Erythroblast (primary cell): Measurements from ENCODE around the gene ARHGEF10L.

Source experiments
- DNase-seq, 2 experiments: peaks; one replicate each; lab custom pipeline; 2025; lab: John Stamatoyannopoulos, UW
- GATA1 ChIP-seq: IDR thresholded peaks from 2 replicates; pipeline ENCODE4 v1.6.1; 2011; ENCODE audit warnings: low read depth, mild to moderate bottlenecking, control low read depth, low read length, moderate library complexity
- POLR2A ChIP-seq: IDR thresholded peaks from 2 replicates; pipeline ENCODE4 v1.6.1; 2011; ENCODE audit warnings: mild to moderate bottlenecking, low read length

Gene ARHGEF10L

DNA sequence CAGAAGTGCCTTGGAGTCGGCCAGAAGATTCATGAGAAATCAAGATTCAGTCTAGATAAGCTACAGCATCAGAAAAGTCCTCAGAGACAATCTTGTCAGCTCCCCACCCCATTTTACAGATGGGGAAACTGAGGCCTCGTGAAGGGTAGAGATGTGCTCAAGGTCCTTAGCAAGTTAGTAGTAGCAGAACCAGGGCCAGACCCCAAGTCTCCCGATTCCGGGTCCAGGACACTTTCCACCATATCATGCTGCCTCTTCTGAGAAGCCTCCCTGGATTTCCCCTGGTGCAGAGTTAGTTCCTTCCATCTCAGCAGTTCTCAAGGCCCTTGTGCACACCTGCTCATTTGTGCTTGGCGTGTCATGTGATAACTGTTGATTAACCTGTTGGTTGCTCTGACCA, 124.1 kb downstream of the ARHGEF10L start:
- no peak for DNase-seq
- TF ChIP-seq POLR2A (no peak), GATA1 (no peak)

DNA sequence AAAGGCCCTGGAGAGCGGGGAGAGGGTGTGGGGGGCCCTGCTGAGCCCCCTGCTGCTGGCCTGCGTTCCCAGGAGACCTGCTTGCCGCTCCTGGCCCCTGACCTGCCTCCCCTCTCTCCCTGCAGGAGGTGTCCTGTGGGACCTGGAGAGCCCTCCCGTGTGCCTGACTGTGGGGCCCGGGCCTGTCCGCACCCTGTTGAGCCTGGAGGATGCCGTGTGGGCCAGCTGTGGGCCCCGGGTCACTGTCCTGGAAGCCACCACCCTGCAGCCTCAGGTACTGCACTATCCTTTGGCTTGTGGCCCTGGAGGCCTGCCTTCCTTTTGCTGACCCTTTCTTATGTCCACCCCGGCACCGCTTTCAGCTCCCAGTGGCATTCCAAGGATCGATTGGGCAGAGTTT, 124.8 kb downstream of the ARHGEF10L start:
- no peak for TF ChIP-seq GATA1
- no peak for TF ChIP-seq POLR2A
- no peak for DNase-seq

DNA sequence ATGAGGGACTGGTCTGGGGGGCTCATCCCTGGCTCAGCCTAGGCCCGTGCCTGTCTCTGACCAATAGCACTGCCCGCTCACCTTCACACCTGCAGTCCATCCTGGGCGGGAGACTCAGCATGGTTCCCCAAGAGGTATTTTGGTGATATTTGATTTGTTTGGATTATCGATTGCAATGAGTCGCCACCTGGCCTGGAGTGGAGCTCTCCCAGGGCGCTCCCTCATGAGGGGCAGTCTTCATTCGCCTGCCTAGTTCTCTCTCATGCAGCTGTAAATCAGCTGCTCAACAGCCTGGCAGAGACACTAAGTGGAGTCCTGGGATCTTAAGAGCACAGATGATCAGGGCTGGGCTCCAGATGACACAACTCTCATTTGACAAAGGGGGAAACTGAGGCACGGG, 125.6 kb downstream of the ARHGEF10L start:
- DNase-seq: no peak
- TF ChIP-seq POLR2A: no peak
- TF ChIP-seq GATA1: no peak

DNA sequence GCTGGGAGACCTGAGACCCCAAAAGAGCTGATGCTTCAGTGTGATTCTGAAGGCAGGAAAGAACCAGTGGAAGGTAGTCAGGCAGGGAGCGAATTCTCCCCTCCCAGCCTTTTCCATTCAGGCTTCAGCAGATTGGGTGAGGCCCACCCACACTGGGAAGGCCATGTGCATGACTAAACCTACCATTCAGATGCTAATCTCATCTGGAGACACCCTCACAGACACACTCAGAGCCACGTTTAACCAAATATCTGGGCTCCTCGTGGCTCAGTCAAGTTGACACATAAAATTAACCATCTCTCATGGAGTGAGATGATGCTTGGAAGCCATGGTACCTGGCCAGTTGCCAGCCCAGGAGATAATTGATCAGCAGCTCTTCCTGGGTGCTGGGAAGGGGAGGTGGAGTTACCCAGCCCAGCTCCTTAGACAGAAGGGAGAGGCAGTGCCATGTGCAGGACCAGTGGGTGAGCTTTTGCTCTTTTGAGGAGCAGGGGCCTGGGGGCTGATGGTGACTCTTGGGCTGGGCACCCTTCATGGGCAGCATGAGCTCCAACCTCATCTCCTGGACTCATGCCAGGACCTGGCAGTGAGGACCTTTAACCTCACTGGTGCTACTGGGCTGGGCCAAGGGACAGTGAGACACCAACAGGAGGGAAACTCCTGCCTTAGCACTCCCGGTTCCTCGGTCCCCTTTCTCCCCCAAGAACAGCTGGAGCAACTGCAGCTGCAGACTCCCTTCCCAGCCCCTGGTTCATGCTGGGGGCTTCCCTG, 126.6 kb downstream of the ARHGEF10L start:
- no peak for TF ChIP-seq GATA1
- TF ChIP-seq POLR2A: no peak
- peak in 1 of 2 experiments; percentile 16 for DNase-seq

DNA sequence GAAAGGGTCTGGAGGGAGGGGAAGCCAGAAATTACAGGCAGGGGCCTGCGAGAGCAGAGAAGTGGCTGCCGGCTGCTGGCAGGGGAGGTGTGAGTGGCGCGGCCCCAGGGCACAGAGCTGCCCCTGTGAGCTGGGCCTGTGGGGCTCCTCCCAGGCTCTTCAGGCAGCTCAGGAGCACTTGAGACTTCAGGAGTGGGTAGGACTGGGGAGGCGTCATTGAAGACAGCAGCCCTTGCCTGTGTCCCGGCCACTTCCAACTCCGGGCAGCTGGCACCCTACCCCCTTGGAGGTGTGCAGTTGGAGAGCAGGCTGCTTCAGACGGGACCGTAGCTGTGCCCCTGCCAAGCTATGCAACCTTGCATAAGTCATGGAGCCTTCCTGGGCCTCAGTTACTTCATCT, 128.1 kb downstream of the ARHGEF10L start:
- no peak for DNase-seq
- TF ChIP-seq GATA1 (no peak), POLR2A (no peak)

DNA sequence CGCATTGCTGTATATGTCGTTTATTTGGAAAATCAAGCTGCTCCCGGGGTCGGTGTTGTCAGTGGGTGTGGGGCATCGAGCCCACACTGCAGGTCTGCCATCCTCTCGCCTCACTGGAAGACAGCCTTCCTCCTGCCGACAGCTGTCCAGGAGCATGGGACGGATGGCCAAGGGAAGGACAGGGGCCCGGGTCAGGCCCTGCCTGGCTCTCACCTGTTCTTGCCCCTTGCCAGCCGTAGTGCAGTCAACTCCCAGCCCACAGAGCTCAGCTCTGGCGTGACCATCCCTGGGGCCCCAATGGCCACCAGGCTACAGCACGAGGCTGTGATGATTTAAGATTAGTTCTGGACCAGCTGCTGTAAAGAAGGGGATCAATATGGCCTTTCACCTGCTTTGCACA, 128.7 kb downstream of the ARHGEF10L start:
- no peak for TF ChIP-seq POLR2A
- TF ChIP-seq GATA1: no peak
- no peak for DNase-seq

DNA sequence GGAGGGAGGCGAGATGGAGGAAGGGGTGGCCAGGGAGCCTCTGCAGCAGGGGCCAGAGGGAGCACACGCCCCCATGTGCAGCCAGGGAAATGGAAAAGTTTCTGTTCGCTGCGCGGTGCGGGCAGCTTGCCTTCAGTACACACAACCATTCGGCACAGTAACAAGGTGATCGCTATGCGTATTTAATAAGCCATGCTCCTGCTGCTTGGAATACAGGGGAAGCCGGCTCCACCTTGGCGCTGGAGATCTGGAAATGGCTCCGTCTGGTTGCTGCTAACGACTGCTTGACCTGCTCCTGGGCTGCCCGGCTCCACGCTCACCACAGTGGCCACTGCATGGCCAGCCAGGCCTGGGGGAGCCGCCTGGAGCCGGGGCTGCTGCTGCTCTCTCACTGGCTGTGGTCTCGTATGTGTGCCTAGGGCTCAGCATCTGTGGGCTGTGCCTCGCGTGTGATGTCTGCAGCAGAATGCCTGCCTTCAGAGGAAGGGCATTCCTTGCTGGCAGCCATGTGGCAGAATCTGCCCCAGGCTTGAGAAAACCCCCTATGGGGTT, 129.2 kb downstream of the ARHGEF10L start:
- no peak for TF ChIP-seq GATA1
- TF ChIP-seq POLR2A: no peak
- no peak for DNase-seq

DNA sequence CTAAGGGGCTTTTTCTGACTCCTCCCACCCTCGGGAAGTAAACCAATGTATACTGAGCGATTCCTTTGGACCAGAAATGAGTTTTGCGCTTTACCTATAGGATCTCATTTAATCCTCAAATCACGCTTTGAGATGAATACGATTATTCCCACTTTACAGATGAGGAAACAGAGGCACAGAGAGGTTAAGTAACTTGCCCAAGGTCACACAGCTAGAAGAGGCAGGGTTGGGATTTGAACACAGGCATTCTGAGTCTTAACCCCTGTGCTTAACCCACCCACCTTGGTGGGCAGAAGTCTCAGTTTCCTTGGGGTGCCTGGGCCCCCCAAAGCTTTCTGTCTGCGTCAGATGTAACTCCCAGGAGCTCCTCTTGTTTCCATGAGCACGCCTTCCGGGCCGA, 129.8 kb downstream of the ARHGEF10L start:
- no peak for TF ChIP-seq GATA1
- TF ChIP-seq POLR2A: no peak
- no peak for DNase-seq

DNA sequence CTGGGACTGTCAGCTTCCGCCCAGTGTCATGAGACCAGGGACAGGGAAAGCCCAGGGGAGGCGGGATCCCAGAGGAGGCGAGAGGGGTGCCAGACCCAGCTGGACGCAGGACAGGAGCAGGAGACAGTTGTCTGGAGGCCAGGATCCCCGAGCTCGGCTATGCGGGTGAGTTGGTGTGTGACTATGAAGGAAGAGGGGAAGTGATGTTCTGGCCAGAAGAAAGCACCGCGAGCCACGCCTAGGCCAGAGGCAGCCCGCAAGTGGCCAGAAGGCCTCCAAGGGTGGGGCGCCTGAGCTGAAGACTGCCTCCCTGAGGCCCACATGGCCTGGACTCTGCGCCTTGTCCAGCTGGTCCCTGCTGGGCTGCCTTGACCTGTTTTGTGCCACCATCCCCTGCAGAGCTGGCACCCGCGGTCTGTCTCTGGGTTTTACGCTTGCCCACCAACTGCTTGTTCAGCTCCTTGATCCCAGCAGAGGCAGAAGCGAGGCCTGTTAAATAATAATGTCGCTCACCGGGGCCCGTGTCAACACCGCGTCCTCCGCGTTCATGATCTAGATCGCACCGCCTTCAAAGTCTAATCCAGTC, 130.5 kb downstream of the ARHGEF10L start:
- DNase-seq: no peak
- TF ChIP-seq GATA1: no peak
- no peak for TF ChIP-seq POLR2A

DNA sequence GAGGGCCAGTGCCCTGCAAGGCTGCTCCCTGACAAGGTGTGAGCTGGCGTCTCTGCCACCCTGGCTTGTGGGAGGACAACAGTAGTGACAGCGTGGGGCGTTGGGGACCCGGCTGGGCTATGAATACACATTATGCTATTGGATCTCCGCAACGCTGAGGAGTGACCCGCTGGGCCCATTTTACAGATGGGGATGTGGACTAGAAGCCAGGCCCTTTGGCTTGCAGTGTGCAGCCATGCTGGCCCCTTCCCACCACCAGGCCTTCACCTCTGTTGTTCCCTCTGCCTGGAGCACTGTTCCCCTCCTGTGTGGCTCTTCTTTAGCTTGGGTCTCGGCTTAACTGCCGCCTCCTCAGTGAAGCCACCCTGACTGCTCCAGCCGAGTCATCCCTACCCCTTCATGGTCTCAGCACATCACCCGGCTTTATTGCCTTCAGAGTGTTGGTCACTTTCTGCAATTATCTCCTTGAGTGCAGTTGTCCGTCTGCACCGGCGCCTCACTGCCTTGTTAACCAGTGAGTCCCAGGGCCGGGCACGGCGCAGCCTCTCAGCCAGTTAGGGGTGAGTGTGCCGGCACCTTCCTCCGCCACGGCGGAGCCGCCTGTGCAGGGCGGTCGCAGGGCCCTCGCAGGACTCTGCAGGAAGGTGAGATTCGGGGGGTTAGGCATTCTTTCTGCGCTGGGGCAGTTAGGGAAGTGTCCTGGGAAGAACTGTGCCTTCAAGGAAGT, 131.3 kb downstream of the ARHGEF10L start:
- TF ChIP-seq GATA1 (no peak), POLR2A (no peak)
- DNase-seq: no peak

DNA sequence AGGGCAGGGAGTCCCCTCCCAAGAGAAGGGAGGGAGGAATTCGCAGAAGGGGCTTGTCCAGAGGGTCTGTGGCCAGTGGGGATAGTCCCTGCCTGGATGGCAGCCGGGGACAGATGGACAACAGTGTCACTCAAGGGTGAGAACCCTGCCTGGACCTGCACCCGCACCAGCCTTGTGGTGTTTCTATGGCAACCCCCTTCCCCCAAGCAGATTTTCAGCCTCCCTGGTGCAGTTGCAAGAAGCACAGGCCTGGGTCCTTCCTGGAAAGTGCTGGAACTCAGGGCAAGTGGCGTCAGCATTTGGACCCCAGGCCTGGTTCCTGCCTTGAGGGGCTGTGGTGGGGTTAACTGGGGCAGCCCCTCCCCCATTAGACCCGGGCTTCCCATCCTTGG, 131.8 kb downstream of the ARHGEF10L start:
- no peak for DNase-seq
- TF ChIP-seq GATA1 (no peak), POLR2A (no peak)

DNA sequence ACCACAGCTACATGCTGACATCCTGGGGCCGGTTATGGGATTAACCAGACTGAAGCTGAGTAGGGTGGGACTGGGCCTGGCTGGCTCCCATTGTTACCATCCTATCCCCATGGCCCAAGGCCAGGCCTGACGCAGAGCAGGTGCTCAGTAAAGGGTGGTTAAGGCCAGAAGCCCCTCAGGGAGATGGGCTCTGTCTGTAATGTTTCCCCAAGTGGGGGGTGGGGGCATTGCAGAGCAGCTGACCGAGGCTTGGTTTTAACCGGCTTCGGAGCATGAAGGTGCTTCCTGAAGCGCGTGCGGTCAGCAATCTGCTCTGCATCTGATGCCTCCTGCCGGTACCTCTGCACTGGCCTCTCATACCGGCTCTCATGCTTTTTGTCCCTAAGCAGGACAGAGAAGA, 132.2 kb downstream of the ARHGEF10L start:
- DNase-seq: no peak
- TF ChIP-seq GATA1 (no peak), POLR2A (no peak)

DNA sequence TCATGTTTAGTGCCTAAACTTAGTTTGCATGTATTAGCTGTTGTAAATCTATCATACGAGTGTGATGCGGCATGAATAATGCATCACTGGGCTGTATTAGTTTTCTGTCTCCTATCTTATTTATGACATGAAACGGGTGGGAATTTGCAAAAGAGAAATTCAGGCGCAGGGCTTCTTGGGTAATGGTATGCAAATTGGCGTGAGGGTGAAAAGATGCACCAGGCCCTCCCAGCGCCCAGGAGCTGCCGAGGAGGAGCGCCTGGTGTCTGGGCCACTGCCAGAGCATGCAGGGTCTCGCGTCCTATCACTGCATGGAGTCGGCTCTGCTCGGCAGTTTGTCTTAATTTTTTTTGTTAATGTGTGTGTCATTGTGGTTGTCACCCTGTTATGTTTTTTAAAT, 132.7 kb downstream of the ARHGEF10L start:
- DNase-seq: no peak
- TF ChIP-seq GATA1 (no peak), POLR2A (no peak)

DNA sequence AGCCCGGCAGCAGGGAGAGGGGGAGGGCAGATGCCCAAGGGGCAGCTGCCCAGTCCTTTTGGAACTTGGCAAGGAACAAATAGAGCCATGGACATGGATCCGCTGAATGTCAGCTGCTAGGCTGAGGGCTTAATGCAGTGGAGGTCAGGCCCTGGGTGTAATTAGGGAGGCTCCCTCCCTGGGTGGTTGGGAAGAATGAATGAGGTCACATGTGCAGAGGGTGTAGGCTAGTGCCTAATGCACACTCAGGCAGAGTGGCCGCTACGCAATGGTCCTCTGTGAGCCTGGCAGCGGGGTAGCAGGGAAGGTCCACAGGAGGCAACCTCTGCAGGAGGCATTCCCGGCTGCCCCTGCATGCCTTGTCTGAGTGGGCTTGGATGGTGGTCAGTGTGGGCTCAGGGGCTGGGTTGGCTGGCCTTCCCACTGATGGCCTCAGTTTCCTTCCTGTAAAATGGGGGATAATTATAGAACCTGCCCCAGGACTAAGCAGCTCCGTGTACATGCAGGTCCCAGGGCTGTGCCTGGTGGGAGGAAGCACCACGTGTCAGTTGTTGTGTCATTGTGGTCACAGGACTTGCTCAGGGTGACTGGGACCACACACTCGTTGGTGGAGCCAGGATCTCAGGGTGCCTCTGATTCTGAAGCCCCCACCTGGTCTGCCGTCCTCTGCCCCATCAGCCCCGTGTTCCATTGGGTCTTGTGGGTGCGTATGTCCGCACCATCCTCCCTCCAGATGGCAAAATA, 134.0 kb downstream of the ARHGEF10L start:
- TF ChIP-seq POLR2A (no peak), GATA1 (no peak)

More for the DNA sequence above, 134.0 kb downstream of the ARHGEF10L start:
- no peak for DNase-seq
